Left lung (tissue), 10 donors: ENCODE results near the gene PMP22. TPM values are rescaled to one million over a fixed set of nuclear protein-coding genes. Genes with fewer than 3 reads are reported as not detected.
"Not testable (repeated sequence)": the region's sequence is repeated elsewhere in the genome, so short reads cannot be mapped to it uniquely, and the experiment has no call there.

Source experiments
- ATAC-seq: fragments of 200-7000 bp; cut with Tn5 transposase; one replicate; pipeline ENCODE4 v1.9.1; 2020; ENCODE audit warnings: moderate library complexity
- DNase-seq, 4 donors: peaks; one replicate each; pipeline ENCODE4 v3.0.0-alpha.2; 2013 to 2020
- H3K27ac ChIP-seq, 2 donors: fragments of 200-600 bp; sonication (generic) in 1 of 2; one replicate each; pipeline versions ENCODE4 v1.5.0 to v1.8.0; 2020 to 2021
- H3K27me3 ChIP-seq, 2 donors: fragments of 200-600 bp; sonication (generic) in 1 of 2; one replicate each; pipeline versions ENCODE4 v1.5.0 to v1.8.0; 2020 to 2021
- H3K36me3 ChIP-seq, 2 donors: fragments of 200-600 bp; sonication (generic) in 1 of 2; one replicate each; pipeline versions ENCODE4 v1.5.0 to v1.8.0; 2020 to 2021
- H3K4me1 ChIP-seq, 2 donors: fragments of 200-600 bp; one replicate each; pipeline ENCODE4 v1.8.0; 2021
- H3K4me3 ChIP-seq, 2 donors: fragments of 200-600 bp; sonication (generic) in 1 of 2; one replicate each; pipeline versions ENCODE4 v1.5.0 to v1.8.0; 2020 to 2021; ENCODE audit warnings: mild to moderate bottlenecking in 1 of 2
- H3K9me3 ChIP-seq, 2 donors: fragments of 200-600 bp; sonication (generic) in 1 of 2; one replicate each; pipeline versions ENCODE4 v1.5.0 to v1.8.0; 2020 to 2021
- CTCF ChIP-seq, 2 donors: fragments of 200-600 bp; sonication (generic) in 1 of 2; IDR thresholded peaks; one replicate each; pipeline versions ENCODE4 v1.5.0 to v1.8.0; 2021; ENCODE audit warnings: antibody characterized with exemption in 2 of 2
- intact Hi-C, 2 donors: fragments of 100-400 bp; cut with DNase I; formaldehyde crosslinking; loops; one replicate each; pipeline versions ENCODE4 v1.11.2 to v1.14.2; 2022
- polyA plus RNA-seq, 6 donors: library from polyadenylated mRNA; unstranded; fragments of 120-200 nt; gene quantifications; one replicate each; pipeline ENCODE4 v1.2.1, GENCODE V29; 2013; ENCODE audit not compliant: insufficient read length in 6 of 6
- total RNA-seq, 2 donors: library from RNA; stranded (reverse); fragmentation: NEBNext Ultra II Directional; extraction: Animal tissue kit (Norgen Biotek cat#: 25700); gene quantifications; one replicate each; pipeline ENCODE4 v1.2.1, GENCODE V29; 2021
- donor health status: DM: no; HTN: yes; CAD: no.
- donor health status: DM: no; HTN: no; CAD: no.

Gene PMP22
- total and polyA plus RNA-seq, 8 donors, result 109 to 165 (median 135) TPM

GRCh38 chr17:15233971-15234370 is 31.2 kb downstream of the PMP22 start:
- no peaks in the 10 kb centered on the region for H3K27me3 ChIP-seq
- no peaks in the 10 kb centered on the region for H3K9me3 ChIP-seq
- no peak for TF ChIP-seq CTCF (IDR thresholded peaks at IDR 0.05)
- peaks cover 0 to 65% of the 10 kb centered on the region in 2 donors for H3K36me3 ChIP-seq
- DNase-seq, result no peak
- no peak for ATAC-seq
- intact Hi-C loops, result no loop called here
- H3K4me1 ChIP-seq, result peaks cover 28 to 49% of the 10 kb centered on the region in 2 donors
- H3K27ac ChIP-seq, result no peak overlapping the region
- no peak overlapping the region for H3K4me3 ChIP-seq

DNA sequence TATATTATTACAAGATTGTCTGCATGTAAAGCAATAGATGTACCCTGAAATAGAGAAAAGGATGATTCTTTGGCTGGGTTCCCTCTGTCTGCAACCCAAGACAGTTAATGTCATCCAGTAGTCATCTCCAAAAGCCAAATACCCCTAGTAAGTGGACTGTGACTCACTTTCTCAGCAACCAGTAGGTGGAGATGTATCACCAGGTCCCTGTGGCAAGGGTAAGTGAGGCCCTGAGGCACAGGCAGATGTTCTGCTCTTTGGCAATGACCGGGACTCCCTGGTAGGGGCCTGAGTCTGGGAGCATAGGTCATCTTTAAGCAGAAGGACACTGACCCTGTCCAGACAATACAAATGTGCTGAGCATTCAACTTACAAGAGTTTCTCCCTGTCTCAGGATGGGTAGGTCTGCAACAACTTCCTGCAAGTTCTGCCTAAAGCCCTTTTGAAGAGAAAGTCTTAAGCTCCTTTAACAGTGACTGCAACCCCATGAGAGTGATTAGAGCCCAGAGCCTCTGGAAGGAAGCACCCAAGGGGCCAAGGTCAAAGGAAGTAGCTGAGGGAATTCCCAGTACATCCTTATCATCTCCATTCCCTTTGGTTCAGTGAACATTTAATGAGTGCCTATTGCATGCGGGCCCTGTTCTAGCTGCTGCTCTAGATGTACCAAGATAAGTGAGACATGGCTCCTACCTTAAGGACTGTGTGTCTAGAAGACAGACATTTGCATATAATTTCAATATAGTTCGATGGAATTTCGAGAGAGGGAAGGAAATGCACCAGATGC is 31.9 kb downstream of the PMP22 start:
- Histone ChIP-seq H3K4me1 (peaks cover 28 to 41% of the 10 kb centered on the region in 2 donors), H3K4me3 (no peak overlapping the region), H3K27ac (no peak overlapping the region), H3K36me3 (peaks cover 0 to 65% of the 10 kb centered on the region in 2 donors), H3K27me3 (no peaks in the 10 kb centered on the region), H3K9me3 (no peaks in the 10 kb centered on the region)
- intact Hi-C loops, result no loop called here
- ATAC-seq (peak; percentile 56), DNase-seq (no peak)
- peak in 1 of 2 donors; percentile 18 for TF ChIP-seq CTCF (IDR thresholded peaks at IDR 0.05)

DNA sequence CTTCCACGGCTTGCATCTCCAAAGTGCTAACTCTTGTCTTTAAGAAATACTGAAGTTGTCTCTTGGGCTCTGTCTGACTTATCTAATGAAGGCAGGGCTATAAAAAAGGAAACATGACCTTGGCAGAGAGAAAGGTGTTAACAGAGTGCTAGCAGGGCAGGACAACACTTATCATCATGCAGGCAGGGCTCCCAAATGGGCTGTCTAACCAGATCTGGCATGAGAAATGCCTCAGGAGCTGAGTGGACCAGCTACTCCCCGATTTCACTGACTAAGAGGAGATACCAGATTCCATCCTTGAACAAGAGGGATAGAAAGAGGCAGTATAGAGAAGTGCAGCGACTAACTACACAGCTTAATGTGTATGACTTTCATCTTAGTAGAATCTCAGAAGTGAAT is 32.6 kb downstream of the PMP22 start:
- ATAC-seq, result no peak
- H3K4me1 ChIP-seq, result peaks cover 23 to 34% of the 10 kb centered on the region in 2 donors
- no peaks in the 10 kb centered on the region for H3K27me3 ChIP-seq
- H3K36me3 ChIP-seq, result peaks cover 0 to 65% of the 10 kb centered on the region in 2 donors
- no peak overlapping the region for H3K4me3 ChIP-seq
- no peak for TF ChIP-seq CTCF (IDR thresholded peaks at IDR 0.05)
- no peak for DNase-seq
- intact Hi-C loops, result no loop called here
- no peak overlapping the region for H3K27ac ChIP-seq
- H3K9me3 ChIP-seq, result no peaks in the 10 kb centered on the region

- Histone ChIP-seq H3K9me3 (no peaks in the 10 kb centered on the region), H3K36me3 (peaks cover 0 to 65% of the 10 kb centered on the region in 2 donors), H3K27me3 (no peaks in the 10 kb centered on the region), H3K27ac (no peak overlapping the region), H3K4me3 (no peak overlapping the region), H3K4me1 (peaks cover 19 to 29% of the 10 kb centered on the region in 2 donors)
- intact Hi-C loops, result no loop called here
- DNase-seq (no peak), ATAC-seq (no peak)
- TF ChIP-seq CTCF (IDR thresholded peaks at IDR 0.05), result no peak
These were observed 33.1 kb downstream of the PMP22 start for GRCh38 chr17:15231851-15232516.

GRCh38 chr17:15230866-15231265 is 34.3 kb downstream of the PMP22 start:
- intact Hi-C loops, result no loop called here
- H3K4me1 ChIP-seq, result peaks cover 10 to 18% of the 10 kb centered on the region in 2 donors
- DNase-seq (peak in 1 of 4 donors; percentile 53), ATAC-seq (no peak)
- peaks cover 0 to 65% of the 10 kb centered on the region in 2 donors for H3K36me3 ChIP-seq
- no peaks in the 10 kb centered on the region for H3K9me3 ChIP-seq
- TF ChIP-seq CTCF (IDR thresholded peaks at IDR 0.05), result no peak
- no peak overlapping the region for H3K27ac ChIP-seq
- H3K4me3 ChIP-seq, result no peak overlapping the region
- no peaks in the 10 kb centered on the region for H3K27me3 ChIP-seq

DNA sequence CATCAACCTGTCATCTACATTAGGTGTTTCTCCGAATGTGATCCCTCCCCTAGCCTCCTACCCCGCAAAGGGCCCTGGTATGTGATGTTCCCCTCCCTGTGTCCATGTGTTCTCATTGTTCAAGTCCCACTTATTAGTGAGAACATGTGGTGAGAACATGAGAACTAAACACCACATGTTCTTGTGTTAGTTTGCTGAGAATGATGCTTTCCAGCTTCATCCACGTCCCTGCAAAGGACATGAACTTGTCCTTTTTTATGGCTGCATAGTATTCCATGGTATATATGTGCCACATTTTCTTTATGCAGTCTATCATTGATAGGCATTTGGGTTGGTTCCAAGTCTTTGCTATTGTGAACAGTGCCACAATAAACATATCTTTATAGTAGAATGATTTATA is 43.3 kb downstream of the PMP22 start:
- H3K36me3 ChIP-seq, DNase-seq, H3K4me3 ChIP-seq, H3K4me1 ChIP-seq, ATAC-seq, H3K27ac ChIP-seq, H3K27me3 ChIP-seq, H3K9me3 ChIP-seq, intact Hi-C loops: not testable (repeated sequence)
